HepG2 (cell line): ENCODE data around the gene CHRNA3. TPM values are rescaled to one million over a fixed set of nuclear protein-coding genes. Genes with fewer than 3 reads are reported as not detected.

Source experiments
- ARID2 ChIP-seq: sonication (generic); formaldehyde crosslinking; IDR thresholded peaks from 2 replicates; pipeline ENCODE4 v1.8.1; 2022; ENCODE audit warnings: mild to moderate bottlenecking, missing genetic modification reagents, borderline replicate concordance
- DMAP1 ChIP-seq: IDR thresholded peaks from 2 replicates; pipeline ENCODE4 v1.6.1; 2016
- EED ChIP-seq: sonication (generic); formaldehyde crosslinking; IDR thresholded peaks from 2 replicates; pipeline ENCODE4 v1.5.0; 2020; ENCODE audit warnings: mild to moderate bottlenecking, missing genetic modification reagents
- HNRNPLL ChIP-seq: fragments of 200-400 bp; formaldehyde crosslinking; IDR thresholded peaks from 2 replicates; pipeline ENCODE4 v1.6.1; 2017; ENCODE audit warnings: mild to moderate bottlenecking, low read depth, low read length; ENCODE audit not compliant: poor library complexity, severe bottlenecking
- HOXA9 ChIP-seq: sonication (generic); formaldehyde crosslinking; IDR thresholded peaks from 2 replicates; pipeline ENCODE4 v1.8.1; 2022; ENCODE audit warnings: missing genetic modification reagents, mild to moderate bottlenecking, moderate library complexity, borderline replicate concordance
- JUN ChIP-seq: sonication (generic); formaldehyde crosslinking; IDR thresholded peaks from 2 replicates; pipeline ENCODE4 v1.4.0; 2020; ENCODE audit warnings: mild to moderate bottlenecking, missing genetic modification reagents
- KDM6A ChIP-seq: IDR thresholded peaks from 2 replicates; pipeline ENCODE4 v1.6.1; 2016; ENCODE audit warnings: low read depth
- MTA1 ChIP-seq: sonication (generic); formaldehyde crosslinking; IDR thresholded peaks from 2 replicates; pipeline ENCODE4 v1.4.0; 2020; ENCODE audit warnings: missing genetic modification reagents, mild to moderate bottlenecking, borderline replicate concordance
- NFE2 ChIP-seq: sonication (generic); formaldehyde crosslinking; IDR thresholded peaks from 2 replicates; pipeline ENCODE4 v1.4.0; 2020; ENCODE audit warnings: missing genetic modification reagents
- PHF21A ChIP-seq: sonication (generic); formaldehyde crosslinking; IDR thresholded peaks from 2 replicates; pipeline ENCODE4 v1.5.0; 2020; ENCODE audit warnings: mild to moderate bottlenecking, missing genetic modification reagents
- POLR2G ChIP-seq: fragments of 200-400 bp; formaldehyde crosslinking; IDR thresholded peaks from 2 replicates; pipeline ENCODE4 v1.6.1; 2018; ENCODE audit warnings: mild to moderate bottlenecking, low read depth, low read length, moderate library complexity
- PPARG ChIP-seq: conservative IDR thresholded peaks from 2 replicates; pipeline ENCODE4 v1.6.1; 2016; ENCODE audit warnings: missing biosample characterization, missing genetic modification reagents
- RFX3 ChIP-seq: IDR thresholded peaks from 2 replicates; pipeline ENCODE4 v1.6.1; 2016; ENCODE audit warnings: missing biosample characterization, missing genetic modification reagents
- SATB2 ChIP-seq: sonication (generic); formaldehyde crosslinking; IDR thresholded peaks from 2 replicates; pipeline ENCODE4 v1.5.0; 2020; ENCODE audit warnings: missing genetic modification reagents
- TFDP2 ChIP-seq: sonication (generic); formaldehyde crosslinking; IDR thresholded peaks from 2 replicates; pipeline ENCODE4 v1.4.0; 2020; ENCODE audit warnings: missing genetic modification reagents
- XRCC5 ChIP-seq: fragments of 200-400 bp; formaldehyde crosslinking; optimal IDR thresholded peaks from 2 replicates; pipeline ENCODE3; 2017; ENCODE audit warnings: mild to moderate bottlenecking, low read length
- ZFP36 ChIP-seq: fragments of 150-350 bp; IDR thresholded peaks from 2 replicates; pipeline ENCODE4 v1.6.1; 2018; ENCODE audit warnings: borderline replicate concordance, low read length, low read depth; ENCODE audit not compliant: partially characterized antibody
- ZFYVE20 ChIP-seq: sonication (generic); formaldehyde crosslinking; IDR thresholded peaks from 2 replicates; pipeline ENCODE4 v1.8.0; 2023; ENCODE audit warnings: low read depth, mild to moderate bottlenecking, moderate library complexity, missing genetic modification reagents, borderline replicate concordance
- ZMYM2 ChIP-seq: sonication (generic); formaldehyde crosslinking; IDR thresholded peaks from 2 replicates; pipeline ENCODE4 v1.8.0; 2022; ENCODE audit warnings: mild to moderate bottlenecking, missing genetic modification reagents
- ZNF546 ChIP-seq: sonication (generic); formaldehyde crosslinking; conservative IDR thresholded peaks from 2 replicates; pipeline ENCODE4 v1.8.1; 2023; ENCODE audit warnings: mild to moderate bottlenecking, missing genetic modification reagents
- ZNF687 ChIP-seq: sonication (generic); formaldehyde crosslinking; IDR thresholded peaks from 2 replicates; pipeline ENCODE4 v1.5.1; 2020; ENCODE audit warnings: mild to moderate bottlenecking, missing genetic modification reagents, moderate library complexity
- ZNF740 ChIP-seq: sonication (generic); formaldehyde crosslinking; IDR thresholded peaks from 2 replicates; pipeline ENCODE4 v1.4.0; 2020; ENCODE audit warnings: missing genetic modification reagents
- ZNF781 ChIP-seq: sonication (generic); formaldehyde crosslinking; IDR thresholded peaks from 2 replicates; pipeline ENCODE4 v1.5.1; 2020; ENCODE audit warnings: borderline replicate concordance, mild to moderate bottlenecking, missing genetic modification reagents; ENCODE audit errors: not compliant biosample characterization
- polyA plus RNA-seq, 8 experiments: library from polyadenylated mRNA; depleted of rRNA in 3 of 8; stranded (reverse) in 7 of 8; unstranded in 1 of 8; fragments of >200 nt; fragmentation: Illumina TruSeq in 4 of 8; extraction: Trizol in 4 of 8; gene quantifications; 2 replicates each; pipeline versions ENCODE4 v1.2.1 to v1.2.3, GENCODE V29; 2011 to 2016; ENCODE audit warnings: low read depth in 4 of 8, missing spikeins in 1 of 8, mixed read lengths in 1 of 8; ENCODE audit not compliant: insufficient read depth in 1 of 8
- total RNA-seq, 5 experiments: library from RNA; depleted of rRNA; stranded (reverse); fragments of >200 nt; fragmentation: Illumina TruSeq; extraction: Trizol; gene quantifications; 2 replicates each; pipeline ENCODE4 v1.2.3, GENCODE V29; 2016; ENCODE audit warnings: low read depth in 1 of 5
- TF ChIP-seq, protein P1 (sequence below): fragments of 450-650 bp; IDR thresholded peaks from 2 replicates; pipeline ENCODE4 v1.6.1; 2016

Gene CHRNA3
- total and polyA plus RNA-seq, 2 of the 13 experiments (the other 11 are each of a cell fraction or from before 2014, with no cell fraction given) = not detected

GRCh38 chr15:78565097-78565950, 55.5 kb downstream of the CHRNA3 start, which contains the start of gene CHRNA5 (continued):
- TF ChIP-seq ZNF687 (peak; percentile 63; the same call in 1 of the 2 replicates), ZNF781 (no peak), XRCC5 (no peak), NFE2 (no peak), JUN (no peak), DMAP1 (CRISPR knock-in tag) (no peak; the same call in 1 of the 2 replicates), ZNF740 (CRISPR knock-in tag) (no peak), ZFYVE20 (CRISPR knock-in tag) (no peak), PHF21A (CRISPR knock-in tag) (no peak; the same call in 1 of the 2 replicates), KDM6A (CRISPR knock-in tag) (no peak), SATB2 (CRISPR knock-in tag) (no peak), TFDP2 (CRISPR knock-in tag) (peak; percentile 54; the same call in 1 of the 2 replicates), POLR2G (peak; percentile 73), PPARG (no peak), ARID2 (CRISPR knock-in tag) (no peak), HNRNPLL (peak; percentile 29), ZNF546 (CRISPR knock-in tag) (no peak), RFX3 (CRISPR knock-in tag) (no peak), ZFP36 (no peak), ZMYM2 (CRISPR knock-in tag) (no peak), EED (no peak), HOXA9 (CRISPR knock-in tag) (no peak), MTA1 (CRISPR knock-in tag) (no peak)
- TF ChIP-seq, protein P1, sequence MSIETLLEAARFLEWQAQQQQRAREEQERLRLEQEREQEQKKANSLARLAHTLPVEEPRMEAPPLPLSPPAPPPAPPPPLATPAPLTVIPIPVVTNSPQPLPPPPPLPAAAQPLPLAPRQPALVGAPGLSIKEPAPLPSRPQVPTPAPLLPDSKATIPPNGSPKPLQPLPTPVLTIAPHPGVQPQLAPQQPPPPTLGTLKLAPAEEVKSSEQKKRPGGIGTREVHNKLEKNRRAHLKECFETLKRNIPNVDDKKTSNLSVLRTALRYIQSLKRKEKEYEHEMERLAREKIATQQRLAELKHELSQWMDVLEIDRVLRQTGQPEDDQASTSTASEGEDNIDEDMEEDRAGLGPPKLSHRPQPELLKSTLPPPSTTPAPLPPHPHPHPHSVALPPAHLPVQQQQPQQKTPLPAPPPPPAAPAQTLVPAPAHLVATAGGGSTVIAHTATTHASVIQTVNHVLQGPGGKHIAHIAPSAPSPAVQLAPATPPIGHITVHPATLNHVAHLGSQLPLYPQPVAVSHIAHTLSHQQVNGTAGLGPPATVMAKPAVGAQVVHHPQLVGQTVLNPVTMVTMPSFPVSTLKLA = no peak
